Dedifferentiated amniotic fluid mesenchymal stem cell (primary cell): ENCODE data around the gene PDIA6.

Experiments used
- DNase-seq: peaks from one replicate; pipeline ENCODE4 v3.0.0-alpha.2; 2016; ENCODE audit errors: extremely low spot score

Gene PDIA6, protein sequence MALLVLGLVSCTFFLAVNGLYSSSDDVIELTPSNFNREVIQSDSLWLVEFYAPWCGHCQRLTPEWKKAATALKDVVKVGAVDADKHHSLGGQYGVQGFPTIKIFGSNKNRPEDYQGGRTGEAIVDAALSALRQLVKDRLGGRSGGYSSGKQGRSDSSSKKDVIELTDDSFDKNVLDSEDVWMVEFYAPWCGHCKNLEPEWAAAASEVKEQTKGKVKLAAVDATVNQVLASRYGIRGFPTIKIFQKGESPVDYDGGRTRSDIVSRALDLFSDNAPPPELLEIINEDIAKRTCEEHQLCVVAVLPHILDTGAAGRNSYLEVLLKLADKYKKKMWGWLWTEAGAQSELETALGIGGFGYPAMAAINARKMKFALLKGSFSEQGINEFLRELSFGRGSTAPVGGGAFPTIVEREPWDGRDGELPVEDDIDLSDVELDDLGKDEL

DNA sequence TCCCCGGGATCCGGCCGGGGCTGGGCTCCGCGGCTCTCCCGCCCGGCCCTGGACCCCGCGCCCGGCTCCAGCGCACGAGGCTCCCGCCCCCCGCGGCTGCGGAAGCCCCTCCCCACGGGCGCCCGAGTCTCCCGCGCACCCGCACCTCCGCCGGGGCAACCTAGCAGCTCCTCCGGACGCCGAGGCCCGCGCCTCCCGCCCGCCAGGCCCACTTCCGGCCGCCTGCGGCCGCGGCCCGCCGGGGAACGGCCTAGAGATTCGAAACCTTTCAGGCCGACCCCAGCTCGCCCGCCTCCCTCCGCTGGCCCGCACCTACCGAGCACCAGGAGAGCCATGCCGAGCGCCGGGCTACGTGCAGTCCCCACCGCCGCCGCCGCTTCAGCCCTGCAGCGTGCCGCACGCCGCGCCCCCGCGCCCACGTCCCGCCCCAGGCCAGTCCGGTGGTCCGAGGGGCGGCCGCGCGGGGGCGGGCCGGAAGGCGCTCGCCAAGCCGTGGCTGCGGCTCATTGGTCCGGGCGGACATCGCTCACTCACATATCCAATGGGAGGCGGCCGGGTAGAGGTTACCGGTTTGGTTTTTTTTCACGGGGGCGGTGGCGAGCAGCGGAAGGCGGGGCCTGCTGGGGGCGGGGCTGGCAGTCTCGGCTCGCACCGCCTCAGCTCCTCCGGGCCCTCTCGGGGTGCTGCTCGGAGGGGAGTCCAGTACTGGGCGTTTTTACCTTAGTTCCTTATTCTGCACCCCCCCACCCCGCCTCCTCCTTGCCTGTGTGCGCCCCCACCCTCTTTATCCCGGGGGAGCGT lies at the start of gene PDIA6:
Gene PDIA6 (minus strand): TSS at position 424 of the 801 bp plus-strand sequence. CDS start 89 bp downstream, at position 335.
- peak; percentile 96 for DNase-seq

DNA sequence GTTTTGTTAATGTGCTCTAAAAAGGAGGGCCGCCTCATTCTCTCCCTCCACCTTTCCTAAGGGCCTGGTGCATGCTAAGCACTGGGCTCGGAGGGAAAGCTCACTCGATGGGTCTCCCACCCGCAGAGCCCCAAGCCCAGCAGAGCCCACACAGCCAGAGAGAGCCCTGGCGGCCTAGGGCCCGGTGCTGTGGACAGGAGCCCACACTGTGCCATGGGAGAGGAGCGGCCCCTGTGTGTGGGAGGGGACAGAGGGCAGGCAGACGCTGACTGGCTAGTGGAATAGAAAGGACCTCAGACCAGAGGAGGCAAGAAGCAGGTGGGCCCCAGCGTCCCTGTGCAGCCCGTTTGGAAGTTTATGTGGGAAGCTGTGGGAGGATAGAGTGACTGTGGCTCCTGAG lies 49.7 kb upstream of the PDIA6 start:
- DNase-seq: no peak

DNA sequence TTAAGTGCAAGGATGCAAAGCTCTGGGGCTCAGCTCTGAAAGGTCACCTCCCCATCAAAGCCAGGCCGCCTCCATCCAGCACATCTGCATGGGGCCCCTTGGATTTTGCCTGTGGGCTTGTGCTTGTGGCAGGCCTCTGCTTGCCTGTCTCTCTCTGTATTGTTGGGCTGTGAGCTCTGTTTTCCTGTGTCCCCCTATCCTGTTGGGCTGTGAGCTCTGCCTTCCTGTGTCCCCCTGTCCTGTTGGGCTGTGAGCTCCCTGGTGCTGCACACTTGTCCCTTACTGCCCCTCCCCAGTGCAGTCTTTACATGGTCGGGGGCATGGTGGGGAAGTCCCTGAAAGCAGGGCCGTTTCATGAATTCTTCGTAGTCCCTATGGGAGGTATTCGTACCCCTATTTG lies 49.2 kb upstream of the PDIA6 start:
- DNase-seq: no peak

DNA sequence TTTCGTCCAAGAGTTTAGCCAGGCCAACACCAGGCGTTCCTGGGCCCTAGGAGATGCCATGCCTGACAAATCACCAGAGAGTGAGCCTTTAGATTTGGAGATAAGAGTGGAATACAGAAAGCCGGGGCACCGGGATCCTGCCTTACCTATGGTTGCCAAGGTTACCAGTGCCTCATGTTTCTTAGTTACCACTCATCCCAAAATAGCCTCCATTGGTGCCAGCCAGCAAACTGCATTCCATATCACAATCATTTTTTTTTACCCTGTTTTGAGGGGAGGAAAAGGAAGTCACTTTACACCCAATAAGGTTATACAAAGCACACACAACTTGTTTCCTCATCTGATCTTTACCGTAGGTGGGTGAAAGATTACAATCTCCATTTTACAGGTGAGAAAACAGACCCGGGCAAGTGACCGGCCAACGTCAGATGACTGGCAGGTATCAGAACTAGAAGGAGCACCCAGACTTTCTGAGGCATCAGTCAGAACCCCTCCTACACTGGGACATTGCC lies 48.3 kb upstream of the PDIA6 start:
- no peak for DNase-seq

DNA sequence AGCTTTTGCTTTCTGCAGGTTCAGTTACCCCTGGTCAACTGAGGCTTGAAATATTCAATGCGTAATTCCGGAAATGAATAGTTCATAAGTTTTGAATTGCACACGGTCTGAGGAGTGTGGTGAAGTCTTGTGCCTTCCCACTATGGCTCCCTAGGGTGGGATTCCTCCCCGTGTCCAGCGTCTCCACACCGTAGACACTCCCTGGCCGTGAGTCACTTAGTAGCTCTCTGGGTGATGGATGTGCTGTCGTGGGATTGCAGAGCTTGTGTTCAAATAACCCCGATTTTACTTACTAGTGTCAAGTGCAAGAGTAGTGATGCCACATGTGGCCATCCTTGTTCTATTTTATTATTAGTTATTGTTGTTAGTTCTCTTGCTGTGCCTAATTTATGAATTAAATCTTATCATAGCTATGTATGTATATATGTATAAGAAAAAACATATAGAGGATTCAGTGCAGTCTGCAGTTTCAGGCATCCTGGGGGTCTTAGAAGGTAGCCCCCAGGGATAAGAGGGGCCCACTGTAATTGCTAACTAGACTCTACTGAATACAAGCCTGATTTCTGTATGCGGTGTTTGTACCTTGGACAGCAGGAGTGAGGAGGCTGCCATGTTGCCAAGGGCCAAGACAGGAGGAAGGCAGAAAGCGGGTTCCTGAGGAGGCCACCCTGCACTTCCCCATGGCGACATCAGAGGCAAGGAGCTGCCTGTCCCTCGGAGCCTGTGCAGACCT lies 47.7 kb upstream of the PDIA6 start:
- no peak for DNase-seq

DNA sequence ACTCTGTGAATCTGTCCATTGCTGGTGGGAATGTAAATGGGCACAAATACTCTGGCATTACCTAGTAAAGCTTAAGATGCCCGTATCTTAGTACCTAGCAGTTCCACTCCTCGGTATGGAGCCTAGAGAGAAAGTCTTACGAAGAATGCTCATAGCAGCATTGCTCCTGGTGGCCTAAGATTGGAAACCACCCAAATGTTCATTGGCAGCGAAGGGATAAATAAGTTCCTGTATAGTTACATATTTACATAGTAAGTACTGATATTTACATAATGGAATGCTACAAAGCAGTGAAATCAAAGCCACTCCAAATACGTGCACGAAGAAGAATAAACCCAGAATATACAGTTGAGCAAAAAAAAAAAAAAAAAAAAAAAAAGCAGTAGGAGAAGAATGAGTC lies 46.7 kb upstream of the PDIA6 start:
- DNase-seq: no peak

DNA sequence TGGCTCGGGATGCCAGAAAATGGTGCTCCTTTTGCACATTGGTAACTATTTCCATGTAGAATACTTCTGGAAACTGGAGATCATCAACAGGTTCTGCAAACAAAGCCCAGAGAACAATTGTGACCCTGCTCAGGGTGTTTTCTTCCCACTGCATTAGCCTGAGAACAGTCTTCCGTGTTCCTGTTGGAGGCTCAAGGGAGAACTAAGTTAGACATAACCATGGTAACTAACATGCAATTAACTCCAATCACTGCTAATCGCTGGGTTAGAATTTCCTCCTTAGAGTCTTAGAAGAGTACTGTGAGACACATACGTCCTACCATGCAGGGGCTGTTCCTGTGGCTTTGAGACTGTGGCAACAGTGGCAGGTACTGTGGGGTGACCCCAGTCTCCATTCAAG lies 36.0 kb upstream of the PDIA6 start:
- no peak for DNase-seq

DNA sequence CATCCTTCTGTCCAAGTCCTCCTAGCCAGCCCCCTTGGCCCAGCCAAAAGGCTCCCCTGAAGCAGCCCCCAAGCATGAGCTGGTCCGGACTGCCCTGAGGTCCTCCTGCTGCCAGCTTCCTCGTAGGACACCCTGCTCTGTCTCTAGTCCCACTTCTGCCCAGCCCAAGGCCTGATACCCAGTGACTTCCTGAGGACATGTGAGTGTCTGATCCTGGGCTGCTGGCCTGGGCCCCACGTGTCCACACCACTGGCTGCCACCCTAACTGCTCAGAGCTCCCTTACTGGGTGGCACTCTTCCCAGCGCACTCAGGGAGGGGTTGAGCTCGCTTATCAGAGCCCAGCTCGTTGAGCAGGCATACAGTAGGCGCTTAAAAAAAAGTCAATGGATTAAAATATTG lies 34.4 kb upstream of the PDIA6 start:
- no peak for DNase-seq

DNA sequence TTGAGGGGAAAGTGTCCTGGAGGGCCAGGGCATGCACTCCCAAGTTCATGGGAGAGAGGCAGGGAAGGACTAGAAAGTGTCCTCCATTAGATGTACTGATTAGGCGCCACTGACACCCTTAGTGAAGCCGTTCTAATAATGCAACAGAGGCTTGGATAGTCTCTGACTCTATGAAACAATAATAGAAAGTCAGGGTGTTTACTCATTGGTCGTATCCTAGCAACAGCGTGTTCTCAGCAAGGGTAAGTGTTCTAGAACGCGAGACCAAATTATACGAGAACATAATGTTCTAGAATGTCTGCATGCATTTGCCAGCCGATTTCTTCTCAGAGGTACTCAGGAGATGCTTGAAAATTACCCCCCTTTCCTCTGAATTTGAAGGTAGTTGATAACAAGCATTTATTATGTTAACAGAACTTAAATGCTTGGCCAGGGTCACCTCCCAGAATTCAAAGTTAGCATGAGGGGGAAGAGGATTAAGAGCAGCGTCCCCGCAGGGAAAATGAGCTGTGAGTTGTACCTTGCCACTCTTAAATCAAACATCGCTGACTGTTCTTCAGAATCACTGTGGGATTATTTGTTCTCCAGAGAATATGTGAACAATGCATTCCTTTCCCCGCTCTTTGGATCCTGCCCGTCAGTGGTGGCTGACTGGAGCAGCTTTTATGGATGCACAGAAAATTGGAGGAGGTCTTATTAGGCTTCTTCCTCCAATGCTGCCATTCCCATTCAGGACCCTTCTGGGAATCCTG lies 33.7 kb upstream of the PDIA6 start:
- no peak for DNase-seq

DNA sequence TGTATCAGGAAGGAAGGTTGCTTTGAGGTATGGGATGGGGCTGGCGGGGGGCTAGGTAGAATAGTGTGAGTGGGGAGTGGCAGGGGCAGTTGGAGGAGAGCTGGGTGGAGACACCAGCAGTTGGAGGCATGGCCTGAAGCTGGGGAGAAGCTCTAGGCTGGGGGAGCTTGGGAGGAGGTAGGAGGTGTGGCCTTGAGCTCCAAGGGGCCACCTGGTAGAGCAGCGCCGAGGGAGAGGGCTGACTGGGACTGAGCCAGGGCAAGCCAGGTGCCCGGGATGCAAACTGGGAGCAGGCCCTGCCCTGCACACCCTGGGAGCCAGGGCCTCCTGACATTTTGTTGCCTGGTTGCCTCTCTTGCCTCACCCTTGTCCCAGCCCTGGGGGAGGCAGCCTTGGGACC lies 33.1 kb upstream of the PDIA6 start:
- no peak for DNase-seq

DNA sequence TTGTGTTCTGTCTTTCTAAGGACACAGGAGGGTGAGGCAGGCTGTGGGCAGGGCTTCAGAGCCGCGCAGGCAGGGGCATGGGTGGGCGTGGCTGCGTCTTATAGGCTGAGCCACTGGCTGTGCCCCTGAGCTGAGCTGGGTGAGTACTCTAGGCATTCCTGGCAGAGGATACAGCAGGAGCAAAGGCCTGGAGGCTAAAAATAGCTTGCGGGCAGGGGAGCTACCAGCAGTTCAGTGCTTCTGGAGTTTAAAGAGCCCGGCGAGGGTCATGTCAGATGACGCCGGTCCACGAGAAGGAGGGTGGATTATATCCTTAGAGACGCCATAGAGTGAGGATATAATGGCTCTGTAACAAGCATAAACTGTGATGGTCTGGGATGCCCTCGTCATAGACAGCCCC lies 31.5 kb upstream of the PDIA6 start:
- peak; percentile 57 for DNase-seq

DNA sequence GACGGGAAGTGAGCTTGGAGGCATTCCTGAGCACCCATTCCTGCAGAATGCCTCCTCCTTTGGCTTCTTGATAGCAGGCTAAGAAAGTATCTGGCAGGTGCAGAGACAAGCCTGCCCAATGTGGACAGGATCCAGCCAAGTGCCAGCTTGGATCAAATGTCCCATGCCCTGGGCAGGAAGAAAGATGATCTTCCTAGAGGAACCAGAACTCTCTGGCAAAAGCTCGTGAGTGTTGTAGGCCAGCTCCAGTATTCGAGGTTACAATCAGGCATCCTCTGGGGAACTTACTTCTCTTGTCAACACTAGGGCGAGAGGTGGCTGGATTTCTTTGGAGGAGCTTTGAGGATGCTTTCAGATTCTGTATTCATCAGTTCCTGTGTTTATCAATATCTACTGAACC lies 29.9 kb upstream of the PDIA6 start:
- DNase-seq: no peak

DNA sequence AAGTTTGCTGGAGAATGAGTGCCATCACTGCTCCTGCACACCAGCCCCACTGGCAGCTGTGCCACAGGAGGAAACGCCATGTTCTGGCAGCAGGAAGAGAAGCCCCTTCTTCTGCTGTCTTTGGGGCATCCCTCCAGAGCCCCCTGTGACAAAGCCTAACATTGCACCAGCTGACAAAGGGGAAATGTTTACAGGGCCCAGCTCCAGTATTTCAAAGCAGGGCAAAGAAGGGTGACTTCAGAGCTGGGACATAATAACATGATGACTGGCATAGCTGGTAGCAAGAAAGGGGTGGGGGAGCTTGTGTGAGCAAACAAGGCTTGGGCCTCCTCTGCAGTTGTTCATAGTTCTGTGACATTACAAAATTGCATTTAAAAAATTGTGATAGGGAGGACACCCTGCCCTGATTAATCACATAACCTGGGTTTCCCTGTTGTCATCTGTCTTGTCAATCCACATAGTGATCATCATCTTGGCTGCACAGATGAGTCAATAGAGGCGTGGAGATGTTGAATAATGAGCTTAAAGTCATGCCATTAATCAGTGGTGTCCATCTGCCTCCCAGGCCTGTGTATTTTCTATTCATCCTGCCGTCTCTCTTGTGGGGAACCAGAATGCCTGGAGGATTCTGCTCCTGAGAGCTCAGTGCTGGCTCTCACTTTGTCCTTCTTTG lies 29.1 kb upstream of the PDIA6 start:
- DNase-seq: no peak

DNA sequence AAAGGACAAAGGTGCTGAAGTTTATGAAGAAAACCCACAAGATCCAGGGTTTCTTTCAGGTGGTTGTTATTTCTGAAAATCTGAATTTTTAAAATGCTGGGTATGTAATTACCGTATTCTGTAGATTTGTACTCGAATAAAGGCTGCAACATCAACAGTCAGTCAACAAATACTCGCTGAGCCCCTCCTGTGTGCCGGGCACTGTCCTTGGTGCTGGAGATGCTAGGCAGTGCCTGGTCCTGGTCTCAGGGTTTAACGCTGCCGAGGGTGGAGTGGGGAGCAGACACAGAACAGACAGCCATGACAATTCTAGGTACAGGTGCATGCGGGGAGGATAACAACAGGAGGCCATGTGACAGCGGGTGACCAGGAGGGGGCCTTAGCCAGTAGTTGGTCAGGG lies 27.2 kb upstream of the PDIA6 start:
- DNase-seq: no peak

DNA sequence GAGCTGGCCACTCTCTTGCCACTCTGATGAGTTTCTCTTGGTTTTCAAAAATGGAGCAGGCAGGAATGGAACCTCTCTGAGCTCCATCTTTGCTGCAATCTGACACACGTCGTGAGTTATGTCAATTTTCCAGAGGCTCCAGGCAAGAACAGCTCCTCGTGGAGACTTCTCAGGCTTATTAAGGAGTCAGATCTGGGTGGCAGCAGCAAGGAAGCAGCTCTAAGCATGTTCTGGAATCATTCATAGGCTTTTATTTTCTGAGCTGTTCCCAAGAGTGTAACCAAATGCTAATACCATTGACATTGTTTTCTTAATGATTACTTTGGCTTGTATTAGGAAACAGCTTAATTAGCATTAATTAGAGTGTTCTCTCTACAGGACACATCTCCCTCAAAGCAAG lies 26.1 kb upstream of the PDIA6 start:
- DNase-seq: no peak

DNA sequence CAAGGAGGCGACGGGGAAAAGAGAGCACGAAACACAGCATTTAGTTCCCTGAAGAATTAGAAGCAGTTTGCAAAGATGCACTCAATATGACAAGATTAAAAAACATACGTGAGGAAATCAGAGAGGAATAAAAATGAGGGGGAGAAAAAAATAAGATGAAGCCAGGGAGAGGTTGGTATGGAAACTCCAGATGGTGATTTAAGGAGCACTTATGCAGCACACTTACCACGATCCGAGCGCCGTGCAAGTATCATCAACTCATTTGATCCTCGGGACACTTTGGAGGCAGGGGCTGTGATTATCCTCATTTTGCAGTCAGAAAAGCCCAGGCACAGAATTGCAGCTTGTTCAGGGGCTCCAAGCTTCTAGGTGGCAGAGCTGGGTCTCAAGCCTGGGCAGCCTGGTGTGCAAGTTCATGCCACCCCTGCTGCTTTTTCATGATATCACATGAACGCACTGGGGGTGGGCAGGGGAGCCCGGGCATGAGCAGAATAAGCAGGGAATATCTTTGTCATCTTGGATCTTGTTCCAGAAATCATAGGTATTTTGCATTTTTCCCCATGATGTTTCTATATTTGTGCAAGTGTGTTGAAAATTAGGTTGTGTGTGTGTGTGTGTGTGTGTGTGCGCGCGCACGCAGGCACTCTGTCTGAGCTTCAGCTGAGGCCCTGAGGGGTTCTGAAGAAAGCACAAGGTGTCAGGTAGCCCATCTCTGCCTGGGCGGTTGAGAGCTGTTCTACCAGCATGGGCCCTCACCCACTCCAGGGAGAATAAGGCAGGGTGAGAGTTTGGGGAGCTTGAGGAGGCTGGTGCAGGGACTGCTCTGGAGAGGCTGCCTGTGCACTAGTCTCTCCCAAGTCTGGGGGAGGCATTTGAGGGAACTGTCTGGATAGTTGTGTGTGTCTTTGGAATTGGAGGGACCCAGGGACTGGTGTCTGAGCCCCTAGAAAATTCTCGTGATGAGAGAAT lies 25.0 kb upstream of the PDIA6 start:
- no peak for DNase-seq

DNA sequence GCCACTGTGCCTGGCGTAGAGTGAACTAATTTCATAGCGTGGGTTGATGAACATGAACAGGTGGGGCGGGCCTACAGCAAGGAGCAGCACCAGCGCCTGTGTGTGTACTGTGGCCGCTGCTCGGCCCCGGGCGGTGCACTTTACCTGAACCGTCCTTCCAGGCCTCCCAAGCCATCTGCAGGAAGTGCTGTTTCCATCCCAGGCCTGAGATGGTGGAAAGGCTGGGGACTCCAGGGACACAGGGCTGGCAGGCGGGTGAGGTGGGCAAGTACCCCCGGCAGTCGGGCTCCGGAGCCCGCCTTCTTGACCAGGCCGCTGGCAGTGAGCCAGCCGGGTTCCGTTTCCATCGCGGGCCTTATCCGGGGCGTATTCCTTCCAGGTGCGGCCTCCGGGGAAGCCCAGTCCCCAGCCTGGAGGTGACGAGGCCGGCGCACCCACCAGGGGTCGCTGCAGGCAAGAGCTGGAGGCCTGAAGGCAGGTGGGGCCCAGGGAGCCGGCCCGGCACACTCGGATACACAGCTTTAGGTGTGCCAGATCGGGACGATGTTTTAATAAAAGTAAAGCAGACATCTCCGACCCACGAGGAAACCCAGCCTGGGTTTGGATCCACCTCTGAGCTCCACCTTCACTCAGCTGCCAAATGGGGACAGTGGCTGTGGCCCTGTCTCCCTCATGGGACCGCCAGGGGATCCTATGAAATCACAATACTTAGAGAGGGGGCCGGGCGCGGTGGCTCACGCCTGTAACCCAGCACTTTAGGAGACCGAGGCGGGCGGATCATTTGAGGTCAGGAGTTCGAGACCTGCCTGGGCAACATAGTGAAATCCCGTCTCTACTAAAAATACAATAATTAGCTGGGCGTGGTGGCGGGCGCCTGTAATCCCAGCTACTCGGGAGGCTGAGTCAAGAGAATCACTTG lies 22.7 kb upstream of the PDIA6 start:
- no peak for DNase-seq

DNA sequence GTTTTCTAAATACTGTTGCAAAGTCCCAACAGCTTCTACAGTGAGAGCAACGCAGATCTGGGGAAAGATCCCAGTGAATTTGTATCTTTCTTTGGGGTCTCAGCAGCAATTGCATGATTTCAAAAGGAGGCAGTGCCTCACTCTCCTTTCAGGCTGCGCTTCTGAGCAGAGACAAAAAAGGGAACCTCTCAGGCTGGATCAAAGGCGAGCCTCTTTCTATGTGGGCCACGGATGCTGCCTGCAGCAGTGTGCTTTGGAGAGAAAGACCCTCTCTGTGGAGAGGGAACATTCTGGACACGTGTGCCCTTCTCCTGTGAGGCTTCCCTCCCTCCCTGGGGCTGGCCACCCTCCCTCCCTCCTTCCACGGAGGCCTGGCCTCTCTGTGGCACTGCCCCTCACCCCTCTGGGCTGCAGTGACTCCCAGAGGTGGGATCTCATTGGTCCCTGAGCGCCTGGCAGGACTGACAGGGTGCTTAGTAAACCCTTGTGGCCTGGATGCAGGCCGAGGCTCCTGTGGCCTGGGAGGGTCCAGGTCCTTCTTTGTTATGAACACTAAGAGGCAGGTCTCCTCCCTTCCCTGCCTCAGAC lies 21.6 kb upstream of the PDIA6 start:
- no peak for DNase-seq
